Neural cell (in vitro differentiated cells): ENCODE results near the gene NF1. TPM values are rescaled to one million over a fixed set of nuclear protein-coding genes. Genes with fewer than 3 reads are reported as not detected.

Source experiments
- H2AFZ ChIP-seq: fragments of 200-600, 300-800 bp; sonication (generic), shearing (Covaris generic); 2 replicates; pipeline ENCODE4 v1.6.0; 2014; ENCODE audit warnings: low read depth, mild to moderate bottlenecking, antibody characterized with exemption, low read length, moderate library complexity
- H3F3A ChIP-seq: fragments of 200-600 bp; shearing (Covaris generic); 2 replicates; pipeline ENCODE4 v1.6.1; 2016; ENCODE audit warnings: mild to moderate bottlenecking, moderate library complexity, mixed read lengths, antibody characterized with exemption, low read length; ENCODE audit not compliant: insufficient read depth, poor library complexity, severe bottlenecking
- H3K27ac ChIP-seq: fragments of 200-600, 300-800 bp; sonication (generic), shearing (Covaris generic); 2 replicates; pipeline ENCODE4 v1.5.1; 2014; ENCODE audit warnings: mild to moderate bottlenecking, low read length, moderate library complexity
- H3K27me3 ChIP-seq: fragments of 300-800, 200-600 bp; sonication (generic), shearing (Covaris generic); 2 replicates; pipeline ENCODE4 v1.6.0; 2014; ENCODE audit warnings: mild to moderate bottlenecking, low read depth, low read length, moderate library complexity; ENCODE audit not compliant: insufficient read depth
- H3K36me3 ChIP-seq: fragments of 300-800, 200-600 bp; sonication (generic), shearing (Covaris generic); 2 replicates; pipeline ENCODE4 v1.5.1; 2014; ENCODE audit warnings: mild to moderate bottlenecking, antibody characterized with exemption, low read length, moderate library complexity; ENCODE audit not compliant: insufficient read depth
- H3K4me2 ChIP-seq: fragments of 300-800, 200-600 bp; sonication (generic), shearing (Covaris generic); 2 replicates; pipeline ENCODE4 v1.6.0; 2014; ENCODE audit warnings: mild to moderate bottlenecking, low read length
- H3K4me3 ChIP-seq: fragments of 300-800, 200-600 bp; sonication (generic), shearing (Covaris generic); 2 replicates; pipeline ENCODE4 v1.5.1; 2014; ENCODE audit warnings: mild to moderate bottlenecking, low read length, moderate library complexity
- H3K79me2 ChIP-seq: fragments of 200-600 bp; shearing (Covaris generic); replicated peaks from 2 replicates; pipeline ENCODE4 v1.6.0; 2014; ENCODE audit warnings: mild to moderate bottlenecking, low read length, moderate library complexity; ENCODE audit not compliant: insufficient read depth
- H3K9ac ChIP-seq: fragments of 300-800, 200-600 bp; sonication (generic), shearing (Covaris generic); 2 replicates; pipeline ENCODE4 v1.6.1; 2016; ENCODE audit warnings: mild to moderate bottlenecking, low read length, mixed read lengths
- H3K9me2 ChIP-seq: fragments of 200-600 bp; shearing (Covaris generic); 2 replicates; pipeline ENCODE4 v1.6.1; 2016; ENCODE audit warnings: mild to moderate bottlenecking, low read length, mixed read lengths; ENCODE audit not compliant: insufficient read depth
- H3K9me3 ChIP-seq: fragments of 200-600, 300-800 bp; sonication (generic), shearing (Covaris generic); 2 replicates; pipeline ENCODE4 v1.6.1; 2016; ENCODE audit warnings: mild to moderate bottlenecking, mixed run types, low read length, moderate library complexity, mixed read lengths
- H4K20me1 ChIP-seq: fragments of 200-600 bp; shearing (Covaris generic); 2 replicates; pipeline ENCODE4 v1.6.1; 2016; ENCODE audit warnings: mild to moderate bottlenecking, mixed run types; ENCODE audit not compliant: insufficient read depth
- CTCF ChIP-seq: fragments of 450-650 bp; IDR thresholded peaks from 2 replicates; pipeline ENCODE4 v1.5.1; 2014; ENCODE audit warnings: antibody characterized with exemption, mild to moderate bottlenecking, moderate library complexity; ENCODE audit not compliant: poor library complexity, severe bottlenecking
- EP300 ChIP-seq: fragments of 450-650 bp; conservative IDR thresholded peaks from 2 replicates; pipeline ENCODE4 v1.6.1; 2014; ENCODE audit warnings: antibody characterized with exemption, mild to moderate bottlenecking, moderate library complexity; ENCODE audit not compliant: poor library complexity, severe bottlenecking
- EZH2 ChIP-seq: fragments of 200-600, 300-800 bp; shearing (Covaris generic), sonication (generic); IDR thresholded peaks from 2 replicates; pipeline ENCODE4 v1.6.1; 2014; ENCODE audit warnings: antibody characterized with exemption, low read length, borderline replicate concordance, mild to moderate bottlenecking; ENCODE audit not compliant: insufficient read depth, poor library complexity, severe bottlenecking
- MXI1 ChIP-seq: fragments of 450-650 bp; conservative IDR thresholded peaks from 2 replicates; pipeline ENCODE4 v1.6.1; 2014; ENCODE audit warnings: antibody characterized with exemption, mild to moderate bottlenecking; ENCODE audit not compliant: poor library complexity, severe bottlenecking
- POLR2AphosphoS5 ChIP-seq: IDR thresholded peaks from 2 replicates; pipeline ENCODE4 v1.6.1; 2012
- RAD21 ChIP-seq: fragments of 450-650 bp; conservative IDR thresholded peaks from 2 replicates; pipeline ENCODE4 v1.6.1; 2014; ENCODE audit warnings: antibody characterized with exemption, mild to moderate bottlenecking, moderate library complexity
- SMC3 ChIP-seq: fragments of 450-650 bp; conservative IDR thresholded peaks from 2 replicates; pipeline ENCODE4 v1.6.1; 2014; ENCODE audit warnings: antibody characterized with exemption, mild to moderate bottlenecking, moderate library complexity; ENCODE audit not compliant: poor library complexity
- TAF1 ChIP-seq: IDR thresholded peaks from 2 replicates; pipeline ENCODE4 v1.6.1; 2012; ENCODE audit warnings: low read depth
- polyA plus RNA-seq: library from polyadenylated mRNA; depleted of rRNA; stranded (reverse); fragments of >200 nt; gene quantifications from 2 replicates; pipeline ENCODE4 v1.2.3, GENCODE V29; 2014
- TF ChIP-seq, protein P1 (sequence below): IDR thresholded peaks from 2 replicates; pipeline ENCODE4 v1.6.1; 2012; ENCODE audit warnings: borderline replicate concordance

NF1 gene
- polyA plus RNA-seq, 1 donor from 2014 or later, result 22.4 TPM

DNA sequence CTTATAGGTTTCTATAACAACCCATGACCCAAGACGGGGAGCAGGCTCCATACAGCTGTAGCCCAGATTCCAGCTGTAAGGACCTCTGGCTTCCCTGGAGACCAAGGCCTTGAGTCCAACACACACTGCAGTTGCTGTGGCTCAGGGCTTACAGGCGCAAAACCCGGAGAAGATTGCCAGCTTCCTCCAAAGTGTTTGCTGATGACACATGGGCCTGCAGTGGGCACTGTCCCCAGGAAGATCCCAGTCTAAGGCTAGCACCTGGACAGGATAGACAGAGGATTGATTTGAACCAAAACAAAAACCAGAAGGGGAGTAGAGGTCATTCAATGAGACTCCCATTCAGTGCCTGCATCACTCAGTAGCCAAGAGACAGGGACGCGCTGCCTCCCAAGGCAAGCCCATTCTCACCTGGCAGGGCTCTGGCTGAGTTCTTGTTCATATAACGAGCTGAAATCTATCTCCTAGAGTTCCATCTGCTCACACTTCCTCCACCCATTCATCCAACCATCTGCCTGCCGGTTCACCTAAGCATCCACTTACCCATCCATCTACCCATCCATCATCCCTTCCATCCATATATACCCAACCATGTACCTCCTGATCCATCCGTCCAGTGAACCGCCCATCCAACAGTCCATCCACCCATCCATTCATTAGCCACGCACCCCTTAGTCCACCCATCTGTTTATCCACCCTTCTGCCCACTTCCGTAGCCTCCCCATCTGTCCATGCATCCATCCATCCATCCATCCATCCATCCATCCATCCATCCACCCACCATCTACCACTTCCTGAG lies 306.9 kb downstream of the NF1 start:
- H3K27ac ChIP-seq, result no peak overlapping the region

GRCh38 chr17:31404028-31404949 lies 309.5 kb downstream of the NF1 start:
- H3K9me3 ChIP-seq, result no peaks in the 10 kb centered on the region
- H4K20me1 ChIP-seq, result no peaks in the 10 kb centered on the region
- no peak overlapping the region for H2AFZ ChIP-seq
- no peak overlapping the region for H3K4me2 ChIP-seq
- H3K27me3 ChIP-seq, result no peaks in the 10 kb centered on the region
- no peak overlapping the region for H3K27ac ChIP-seq
- no peaks in the 10 kb centered on the region for H3F3A ChIP-seq
- no peak for TF ChIP-seq MXI1
- TF ChIP-seq, protein P1, sequence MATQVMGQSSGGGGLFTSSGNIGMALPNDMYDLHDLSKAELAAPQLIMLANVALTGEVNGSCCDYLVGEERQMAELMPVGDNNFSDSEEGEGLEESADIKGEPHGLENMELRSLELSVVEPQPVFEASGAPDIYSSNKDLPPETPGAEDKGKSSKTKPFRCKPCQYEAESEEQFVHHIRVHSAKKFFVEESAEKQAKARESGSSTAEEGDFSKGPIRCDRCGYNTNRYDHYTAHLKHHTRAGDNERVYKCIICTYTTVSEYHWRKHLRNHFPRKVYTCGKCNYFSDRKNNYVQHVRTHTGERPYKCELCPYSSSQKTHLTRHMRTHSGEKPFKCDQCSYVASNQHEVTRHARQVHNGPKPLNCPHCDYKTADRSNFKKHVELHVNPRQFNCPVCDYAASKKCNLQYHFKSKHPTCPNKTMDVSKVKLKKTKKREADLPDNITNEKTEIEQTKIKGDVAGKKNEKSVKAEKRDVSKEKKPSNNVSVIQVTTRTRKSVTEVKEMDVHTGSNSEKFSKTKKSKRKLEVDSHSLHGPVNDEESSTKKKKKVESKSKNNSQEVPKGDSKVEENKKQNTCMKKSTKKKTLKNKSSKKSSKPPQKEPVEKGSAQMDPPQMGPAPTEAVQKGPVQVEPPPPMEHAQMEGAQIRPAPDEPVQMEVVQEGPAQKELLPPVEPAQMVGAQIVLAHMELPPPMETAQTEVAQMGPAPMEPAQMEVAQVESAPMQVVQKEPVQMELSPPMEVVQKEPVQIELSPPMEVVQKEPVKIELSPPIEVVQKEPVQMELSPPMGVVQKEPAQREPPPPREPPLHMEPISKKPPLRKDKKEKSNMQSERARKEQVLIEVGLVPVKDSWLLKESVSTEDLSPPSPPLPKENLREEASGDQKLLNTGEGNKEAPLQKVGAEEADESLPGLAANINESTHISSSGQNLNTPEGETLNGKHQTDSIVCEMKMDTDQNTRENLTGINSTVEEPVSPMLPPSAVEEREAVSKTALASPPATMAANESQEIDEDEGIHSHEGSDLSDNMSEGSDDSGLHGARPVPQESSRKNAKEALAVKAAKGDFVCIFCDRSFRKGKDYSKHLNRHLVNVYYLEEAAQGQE, result no peak
- no peaks in the 10 kb centered on the region for H3K36me3 ChIP-seq
- no peak overlapping the region for H3K9ac ChIP-seq
- no peak overlapping the region for H3K4me3 ChIP-seq
- H3K9me2 ChIP-seq, result no peaks in the 10 kb centered on the region
- H3K79me2 ChIP-seq, result no peaks in the 10 kb centered on the region

More for the DNA sequence above, 306.9 kb downstream of the NF1 start:
- no peaks in the 10 kb centered on the region for H3F3A ChIP-seq
- no peak overlapping the region for H3K9ac ChIP-seq
- no peaks in the 10 kb centered on the region for H3K36me3 ChIP-seq
- H3K4me3 ChIP-seq, result no peak overlapping the region
- no peak overlapping the region for H2AFZ ChIP-seq
- no peaks in the 10 kb centered on the region for H3K9me3 ChIP-seq
- no peaks in the 10 kb centered on the region for H3K27me3 ChIP-seq
- H4K20me1 ChIP-seq, result no peaks in the 10 kb centered on the region
- TF ChIP-seq CTCF (no peak), TAF1 (no peak), EZH2 (no peak), SMC3 (no peak), POLR2AphosphoS5 (no peak), EP300 (no peak), MXI1 (no peak), RAD21 (no peak)
- TF ChIP-seq, protein P1, result no peak
- H3K4me2 ChIP-seq, result no peak overlapping the region
- no peaks in the 10 kb centered on the region for H3K79me2 ChIP-seq
- H3K9me2 ChIP-seq, result no peaks in the 10 kb centered on the region
